Small intestine (tissue), 7 donors: ENCODE results near the gene OR2T4. TPM values are rescaled to one million over a fixed set of nuclear protein-coding genes. Genes with fewer than 3 reads are reported as not detected.

Experiments
- DNase-seq, 2 donors: peaks; one replicate each; pipeline versions ENCODE4 v3.0.0 to v3.0.0-alpha.2; 2013
- FAIRE-seq: peaks from 2 replicates; lab custom pipeline; 2012; peaks lifted over from hg19 to GRCh38; lab: Jason Lieb, UNC
- H3K27ac ChIP-seq, 3 donors: one replicate each; pipeline ENCODE4 v1.5.1; 2013; ENCODE audit warnings: low read length in 2 of 3, mild to moderate bottlenecking in 2 of 3, control low read depth in 1 of 3, inconsistent platforms in 1 of 3, low read depth in 1 of 3, moderate library complexity in 1 of 3
- H3K27me3 ChIP-seq, 3 donors: one replicate each; pipeline ENCODE4 v1.6.1; 2013; ENCODE audit warnings: low read length in 3 of 3, inconsistent platforms in 1 of 3; ENCODE audit not compliant: control insufficient read depth in 3 of 3, insufficient read depth in 3 of 3
- H3K36me3 ChIP-seq, 3 donors: one replicate each; pipeline ENCODE4 v1.6.1; 2013; ENCODE audit warnings: low read length in 3 of 3, inconsistent platforms in 1 of 3, low read depth in 1 of 3, mild to moderate bottlenecking in 1 of 3, moderate library complexity in 1 of 3; ENCODE audit not compliant: control insufficient read depth in 3 of 3, insufficient read depth in 2 of 3
- H3K4me1 ChIP-seq, 3 donors: one replicate each; pipeline ENCODE4 v1.6.1; 2013; ENCODE audit warnings: low read length in 2 of 3, inconsistent platforms in 1 of 3, low read depth in 1 of 3, mild to moderate bottlenecking in 1 of 3, moderate library complexity in 1 of 3; ENCODE audit not compliant: control insufficient read depth in 3 of 3, insufficient read depth in 2 of 3
- H3K4me3 ChIP-seq, 3 donors: one replicate each; pipeline ENCODE4 v1.5.1; 2013; ENCODE audit warnings: low read length in 3 of 3, control low read depth in 1 of 3, inconsistent platforms in 1 of 3, low read depth in 1 of 3, mild to moderate bottlenecking in 1 of 3, moderate library complexity in 1 of 3
- H3K9me3 ChIP-seq, 2 donors: one replicate each; pipeline ENCODE4 v1.6.1; 2013; ENCODE audit warnings: low read depth in 1 of 2, low read length in 1 of 2; ENCODE audit not compliant: control insufficient read depth in 2 of 2, insufficient read depth in 1 of 2
- WGBS, 3 donors: extraction: QIAGEN DNeasy Blood & Tissue Kit; methylation state at CpG; one replicate each; pipeline ENCODE4 v1.1.7; 2013; 5-methylcytosine and 5-hydroxymethylcytosine counted together
- polyA plus RNA-seq, 4 donors: library from polyadenylated mRNA; stranded (reverse) in 3 of 4; unstranded in 1 of 4; fragments of 200-250 nt in 3 of 4; fragments of 120-200 nt in 1 of 4; gene quantifications; one replicate each; pipeline versions ENCODE4 v1.2.1 to v1.2.3, GENCODE V29; 2013
- donor health status: healthy with polysubstance abuse.
- donor health status: control.
- donor health status: control.
- donor health status: Bipolar disorder and iron deficiency.
- donor health status: healthy.

Gene OR2T4
- polyA plus RNA-seq, 4 donors = not detected

DNA sequence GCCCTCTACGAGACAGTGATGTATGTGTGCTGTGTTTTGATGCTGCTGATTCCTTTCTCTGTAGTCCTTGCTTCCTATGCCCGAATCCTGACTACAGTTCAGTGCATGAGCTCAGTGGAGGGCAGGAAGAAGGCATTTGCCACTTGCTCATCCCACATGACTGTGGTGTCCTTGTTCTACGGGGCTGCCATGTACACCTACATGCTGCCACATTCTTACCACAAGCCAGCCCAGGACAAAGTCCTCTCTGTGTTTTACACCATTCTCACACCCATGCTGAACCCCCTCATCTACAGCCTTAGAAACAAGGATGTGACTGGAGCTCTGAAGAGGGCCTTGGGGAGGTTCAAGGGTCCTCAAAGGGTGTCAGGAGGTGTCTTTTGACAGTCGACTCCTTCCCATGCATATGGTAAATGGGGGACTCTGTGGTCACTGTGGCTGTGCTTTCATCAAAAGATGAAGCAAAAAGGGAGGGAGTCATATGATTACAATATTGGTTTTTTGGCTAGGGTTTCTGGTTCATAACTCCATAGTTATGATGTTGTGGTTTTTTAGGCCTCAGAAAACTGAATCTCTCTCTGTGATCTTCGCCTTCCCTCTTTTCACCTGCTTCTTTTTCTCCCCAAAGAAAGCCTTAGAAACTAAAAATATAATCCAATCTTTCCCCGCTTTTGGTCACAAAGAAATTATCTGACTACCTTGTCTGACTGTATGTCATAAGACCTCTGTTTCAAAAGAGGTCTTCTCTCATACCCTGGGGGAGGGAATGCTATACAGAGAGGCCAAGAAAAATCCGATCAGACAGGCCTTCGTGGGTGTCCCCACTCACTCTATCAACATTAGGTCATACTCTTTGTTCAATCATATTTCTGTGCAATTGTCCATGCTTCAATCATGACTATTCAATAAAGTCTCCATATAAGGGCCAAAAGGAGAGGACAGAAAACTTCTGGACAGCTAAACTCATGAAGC, 45.5 kb downstream of the OR2T4 start:
- 62 to 71% (median 69%) methylated on average over 8 of the region's 8 CpGs for whole genome bisulfite sequencing, 3 donors
- Histone ChIP-seq H3K9me3 (peaks cover 0 to 26% of the 10 kb centered on the region in 2 donors), H3K4me1 (no peaks in the 10 kb centered on the region), H3K4me3 (no peak overlapping the region), H3K36me3 (no peaks in the 10 kb centered on the region), H3K27me3 (no peaks in the 10 kb centered on the region), H3K27ac (no peak overlapping the region)
- no peak for FAIRE-seq
- DNase-seq = no peak

Other genes starting within 250 kb of the OR2T4 start
- gene OR2M5, start 216.5 kb upstream of the OR2T4 start, polyA plus RNA-seq = not detected
- not detected for gene OR2M2, start 186.8 kb upstream of the OR2T4 start, polyA plus RNA-seq
- gene OR2M3, start 164.4 kb upstream of the OR2T4 start, polyA plus RNA-seq = under 1 TPM in 1 of 4 donors, not detected in 3; under 0.01 TPM
- gene OR2M4, start 130.2 kb upstream of the OR2T4 start, polyA plus RNA-seq = not detected
- not detected for gene OR2T33, start 83.7 kb upstream of the OR2T4 start, polyA plus RNA-seq
- gene OR2T12, start 58.2 kb upstream of the OR2T4 start, polyA plus RNA-seq = not detected
- not detected for gene OR2M7, start 37.1 kb upstream of the OR2T4 start, polyA plus RNA-seq
- not detected for gene OR14C36, start 12.9 kb upstream of the OR2T4 start, polyA plus RNA-seq
- gene OR2T6, start 14.1 kb downstream of the OR2T4 start, polyA plus RNA-seq = not detected
- gene OR2T1, start 41.4 kb downstream of the OR2T4 start, polyA plus RNA-seq = not detected
- gene OR2T2, start 84.0 kb downstream of the OR2T4 start, polyA plus RNA-seq = not detected
- gene OR2T3, start 111.7 kb downstream of the OR2T4 start, polyA plus RNA-seq = not detected
- not detected for gene OR2T5, start 126.9 kb downstream of the OR2T4 start, polyA plus RNA-seq
- gene OR2G6, start 146.4 kb downstream of the OR2T4 start, polyA plus RNA-seq = not detected
- gene OR2T29, start 201.1 kb downstream of the OR2T4 start, polyA plus RNA-seq = not detected
- not detected for gene OR2T34, start 213.1 kb downstream of the OR2T4 start, polyA plus RNA-seq
- not detected for gene OR2T10, start 236.0 kb downstream of the OR2T4 start, polyA plus RNA-seq